Ectodermal cell (in vitro differentiated cells): ENCODE measurements around the gene AGPAT3.

Experiments used
- H3K27ac ChIP-seq: 2 replicates; pipeline ENCODE4 v1.7.0; 2013; ENCODE audit warnings: mild to moderate bottlenecking, low read depth, low read length; ENCODE audit not compliant: insufficient read depth, poor library complexity, severe bottlenecking
- H3K27me3 ChIP-seq: 2 replicates; pipeline ENCODE4 v1.7.0; 2013; ENCODE audit warnings: mild to moderate bottlenecking, low read length; ENCODE audit not compliant: insufficient read depth, control insufficient read depth, poor library complexity, severe bottlenecking
- H3K36me3 ChIP-seq: one replicate; pipeline ENCODE4 v1.7.0; 2013; ENCODE audit warnings: low read length; ENCODE audit not compliant: control insufficient read depth, insufficient read depth
- H3K4me1 ChIP-seq: one replicate; pipeline ENCODE4 v1.7.0; 2013; ENCODE audit warnings: low read length; ENCODE audit not compliant: control insufficient read depth, insufficient read depth
- H3K4me3 ChIP-seq: 2 replicates; pipeline ENCODE4 v1.7.0; 2013; ENCODE audit warnings: low read depth, low read length, control low read depth; ENCODE audit not compliant: insufficient read depth
- H3K9me3 ChIP-seq: 2 replicates; pipeline ENCODE4 v1.7.0; 2013; ENCODE audit warnings: mild to moderate bottlenecking, low read length, moderate library complexity; ENCODE audit not compliant: control insufficient read depth
- WGBS, 2 experiments: methylation state at CpG; one replicate each; pipeline ENCODE4 v1.1.7; 2013; ENCODE audit warnings: missing lambda C conversion rate in 2 of 2; 5-methylcytosine and 5-hydroxymethylcytosine counted together

Gene AGPAT3

DNA sequence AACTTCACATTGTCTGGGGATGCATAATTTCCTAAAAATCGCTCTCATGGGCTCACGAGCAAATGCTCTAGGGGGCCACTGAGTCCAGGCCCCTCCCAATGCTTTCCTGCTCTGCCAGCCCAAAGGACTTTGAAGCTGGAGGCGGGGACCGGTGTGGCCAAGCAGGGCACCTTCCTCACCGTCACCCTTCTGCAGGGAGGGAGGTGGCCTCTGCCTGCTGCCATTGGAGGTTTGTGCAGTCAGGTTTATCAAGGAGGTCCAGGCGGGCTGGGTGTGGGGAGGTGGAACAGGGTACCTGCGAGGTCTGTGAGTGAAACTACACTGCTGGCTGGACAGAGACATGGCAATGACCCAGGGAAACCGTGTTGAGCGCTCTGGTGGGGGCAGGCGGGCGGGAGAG is 89.0 kb downstream of the AGPAT3 start:
- H3K27me3 ChIP-seq = no peaks in the 10 kb centered on the region
- peaks cover 17% of the 10 kb centered on the region for H3K4me1 ChIP-seq
- no peaks in the 10 kb centered on the region for H3K36me3 ChIP-seq
- H3K4me3 ChIP-seq = no peak overlapping the region
- no peaks in the 10 kb centered on the region for H3K9me3 ChIP-seq
- H3K27ac ChIP-seq = no peak overlapping the region
- WGBS, 2 experiments = 94 to 95% methylated on average over 11 of the region's 11 CpGs

DNA sequence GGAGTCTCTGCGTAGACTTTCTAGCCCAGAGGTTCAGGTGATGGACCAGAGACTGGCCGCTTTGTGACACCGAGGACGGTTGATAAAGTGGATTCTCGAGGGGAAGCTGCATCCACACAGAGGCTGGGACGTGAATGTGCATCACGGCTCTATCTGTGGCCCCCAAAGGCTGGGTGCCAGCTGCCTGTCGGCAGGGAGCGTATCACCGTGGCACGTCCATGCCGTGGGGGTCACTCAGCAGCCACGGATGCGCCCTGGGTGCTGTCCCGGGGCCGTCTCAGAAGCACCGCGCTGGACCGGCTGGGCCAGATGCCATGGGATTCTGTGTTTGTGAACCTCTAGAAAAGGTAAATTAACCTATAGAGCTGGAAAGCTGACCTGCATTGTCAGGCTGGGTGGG is 89.9 kb downstream of the AGPAT3 start:
- no peak overlapping the region for H3K27ac ChIP-seq
- H3K36me3 ChIP-seq = no peaks in the 10 kb centered on the region
- no peaks in the 10 kb centered on the region for H3K27me3 ChIP-seq
- peaks cover 17% of the 10 kb centered on the region for H3K4me1 ChIP-seq
- WGBS, 2 experiments = 95 to 97% methylated on average over 19 of the region's 19 CpGs
- no peak overlapping the region for H3K4me3 ChIP-seq
- no peaks in the 10 kb centered on the region for H3K9me3 ChIP-seq

- 74 to 76% methylated on average over 11 of the region's 11 CpGs for WGBS, 2 experiments
- no peaks in the 10 kb centered on the region for H3K9me3 ChIP-seq
- no peaks in the 10 kb centered on the region for H3K27me3 ChIP-seq
- H3K4me3 ChIP-seq = no peak overlapping the region
- H3K27ac ChIP-seq = no peak overlapping the region
- peaks cover 17% of the 10 kb centered on the region for H3K4me1 ChIP-seq
- H3K36me3 ChIP-seq = no peaks in the 10 kb centered on the region
Observed at GRCh38 chr21:43956019-43956669, 91.1 kb downstream of the AGPAT3 start.

DNA sequence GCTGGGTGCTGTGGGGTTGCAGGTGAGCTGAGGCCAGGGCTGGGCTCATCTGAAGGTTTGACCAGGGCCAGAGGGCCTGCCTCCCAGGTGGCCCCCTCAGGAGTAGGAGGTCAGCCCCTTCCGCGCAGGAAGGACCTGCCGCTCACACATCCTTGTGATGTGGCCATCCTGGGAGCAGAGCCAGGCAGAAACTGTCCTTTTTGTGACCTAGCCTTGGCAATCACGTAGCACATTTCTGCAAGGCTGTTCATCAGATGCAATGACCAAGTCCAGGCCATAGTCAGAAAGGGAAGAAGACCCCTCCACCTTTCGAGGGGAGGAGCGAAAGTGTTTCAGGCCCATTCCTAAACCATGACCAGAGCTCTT is 91.6 kb downstream of the AGPAT3 start:
- Histone ChIP-seq H3K27ac (no peak overlapping the region), H3K4me3 (no peak overlapping the region)
- 84 to 89% methylated on average over 6 of the region's 6 CpGs for WGBS, 2 experiments

GRCh38 chr21:43957128-43957571 is 92.1 kb downstream of the AGPAT3 start:
- Histone ChIP-seq H3K9me3 (no peaks in the 10 kb centered on the region), H3K36me3 (no peaks in the 10 kb centered on the region), H3K27ac (no peak overlapping the region), H3K27me3 (no peaks in the 10 kb centered on the region), H3K4me3 (no peak overlapping the region), H3K4me1 (peaks cover 17% of the 10 kb centered on the region)
- 82 to 84% methylated on average over 17 of the region's 17 CpGs for WGBS, 2 experiments

More for the DNA sequence above, 91.6 kb downstream of the AGPAT3 start:
- Histone ChIP-seq H3K27me3 (no peaks in the 10 kb centered on the region), H3K9me3 (no peaks in the 10 kb centered on the region), H3K36me3 (no peaks in the 10 kb centered on the region), H3K4me1 (peaks cover 17% of the 10 kb centered on the region)

DNA sequence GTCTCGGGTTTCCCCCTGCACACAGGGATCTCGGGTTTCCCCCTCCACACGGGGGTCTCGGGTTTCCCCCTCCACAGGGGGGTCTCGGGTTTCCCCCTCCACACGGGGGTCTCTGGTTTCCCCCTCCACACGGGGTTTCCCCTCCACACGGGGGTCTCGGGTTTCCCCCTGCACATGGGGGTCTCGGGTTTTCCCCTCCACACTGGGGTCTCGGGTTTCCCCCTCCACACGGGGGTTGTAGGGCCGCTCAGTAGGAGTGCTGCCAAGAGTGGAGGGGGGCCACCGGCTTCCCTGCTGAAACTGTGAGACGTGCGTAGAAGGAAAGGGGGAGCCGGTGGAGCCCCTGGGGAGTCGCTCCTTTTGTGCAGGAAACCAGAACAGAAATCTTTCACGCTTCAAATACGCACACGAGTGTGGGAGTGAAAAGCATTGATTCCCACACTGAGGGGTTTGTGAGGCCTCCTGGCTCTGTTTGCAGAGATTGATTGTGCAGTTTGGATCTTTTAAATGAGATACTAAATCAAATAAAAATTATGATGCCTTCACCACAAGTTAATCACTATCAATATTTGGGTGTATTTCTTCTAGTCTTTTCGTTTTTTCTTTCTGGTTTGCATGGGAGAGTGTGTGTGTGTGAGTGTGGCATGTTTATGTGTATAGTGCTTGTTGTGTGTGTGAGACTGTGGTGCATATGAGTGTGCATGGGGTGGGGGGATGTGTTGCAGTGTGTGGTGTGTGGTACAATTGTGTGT is 92.8 kb downstream of the AGPAT3 start:
- WGBS, 2 experiments = 56% methylated on average over 17 to 22 of the region's 22 CpGs
- H3K27ac ChIP-seq = no peak overlapping the region
- peaks cover 17% of the 10 kb centered on the region for H3K4me1 ChIP-seq
- no peaks in the 10 kb centered on the region for H3K36me3 ChIP-seq
- H3K27me3 ChIP-seq = no peaks in the 10 kb centered on the region
- H3K4me3 ChIP-seq = no peak overlapping the region
- H3K9me3 ChIP-seq = no peaks in the 10 kb centered on the region

GRCh38 chr21:43958364-43959158 is 93.5 kb downstream of the AGPAT3 start:
- Histone ChIP-seq H3K27ac (no peak overlapping the region), H3K4me3 (no peak overlapping the region)
- WGBS, 2 experiments = 91 to 97% methylated on average over 13 of the region's 13 CpGs

DNA sequence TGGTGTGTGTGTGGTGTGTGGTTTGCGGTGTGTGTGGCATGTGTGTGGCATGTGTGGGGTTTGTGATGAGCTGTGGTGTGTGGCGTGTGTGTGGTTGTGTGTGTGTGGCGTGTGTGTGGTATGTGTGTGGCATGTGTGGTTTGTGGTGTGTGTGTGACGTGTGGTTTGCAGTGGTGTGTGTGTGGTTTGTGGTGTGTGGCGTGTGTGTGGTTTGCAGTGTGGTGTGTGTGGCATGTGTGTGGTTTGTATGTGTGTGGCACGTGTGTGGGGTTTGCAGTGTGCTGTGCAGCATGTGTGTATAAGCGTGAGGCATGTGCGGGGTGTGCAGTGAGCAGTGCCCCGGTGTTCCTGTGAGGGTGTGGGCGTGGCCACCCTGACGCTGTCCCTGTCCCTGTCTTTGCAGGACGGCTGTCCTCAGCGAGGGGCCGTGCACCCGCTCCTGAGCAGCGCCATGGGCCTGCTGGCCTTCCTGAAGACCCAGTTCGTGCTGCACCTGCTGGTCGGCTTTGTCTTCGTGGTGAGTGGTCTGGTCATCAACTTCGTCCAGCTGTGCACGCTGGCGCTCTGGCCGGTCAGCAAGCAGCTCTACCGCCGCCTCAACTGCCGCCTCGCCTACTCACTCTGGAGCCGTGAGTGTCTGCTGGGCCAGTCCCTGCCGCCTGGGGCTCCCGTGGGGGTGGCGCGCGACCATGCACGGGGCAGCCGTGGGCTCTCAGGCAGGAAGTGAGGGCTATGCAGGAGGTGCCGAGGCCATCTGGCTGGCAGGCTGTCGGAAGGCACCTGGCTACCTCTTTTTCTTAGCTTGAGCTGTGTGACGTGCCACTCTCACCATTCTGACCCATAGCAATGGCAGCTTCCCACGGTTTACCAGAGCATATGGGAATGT is 94.5 kb downstream of the AGPAT3 start:
- H3K27ac ChIP-seq = no peak overlapping the region
- H3K9me3 ChIP-seq = no peaks in the 10 kb centered on the region
- H3K4me3 ChIP-seq = no peak overlapping the region
- H3K27me3 ChIP-seq = no peaks in the 10 kb centered on the region
- 90 to 91% methylated on average over 39 of the region's 39 CpGs for WGBS, 2 experiments
- no peaks in the 10 kb centered on the region for H3K36me3 ChIP-seq
- H3K4me1 ChIP-seq = peaks cover 17% of the 10 kb centered on the region

More at GRCh38 chr21:43958364-43959158, 93.5 kb downstream of the AGPAT3 start:
- Histone ChIP-seq H3K27me3 (no peaks in the 10 kb centered on the region), H3K9me3 (no peaks in the 10 kb centered on the region), H3K36me3 (no peaks in the 10 kb centered on the region), H3K4me1 (peaks cover 17% of the 10 kb centered on the region)

DNA sequence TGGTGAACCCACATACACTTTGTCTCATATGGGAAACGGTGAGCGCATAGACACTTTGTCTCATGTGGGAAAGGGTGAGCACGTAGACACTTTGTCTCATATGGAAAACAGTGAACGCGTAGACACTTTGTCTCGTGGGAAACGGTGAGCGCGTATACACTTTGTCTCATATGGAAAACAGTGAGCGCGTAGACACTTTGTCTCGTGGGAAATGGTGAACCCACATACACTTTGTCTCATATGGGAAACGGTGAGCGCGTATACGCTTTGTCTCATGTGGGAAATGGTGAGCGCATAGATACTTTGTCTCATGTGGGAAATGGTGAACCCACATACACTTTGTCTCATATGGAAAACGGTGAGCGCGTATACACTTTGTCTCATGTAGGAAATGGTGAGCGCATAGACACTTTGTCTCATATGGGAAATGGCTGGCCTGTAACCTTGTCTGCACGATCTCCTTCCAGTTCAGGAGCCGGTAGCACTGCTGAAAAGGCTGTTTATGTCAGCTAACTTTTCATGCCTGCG is 96.4 kb downstream of the AGPAT3 start:
- Histone ChIP-seq H3K9me3 (no peaks in the 10 kb centered on the region), H3K4me1 (peaks cover 10% of the 10 kb centered on the region), H3K27ac (no peak overlapping the region), H3K36me3 (no peaks in the 10 kb centered on the region), H3K4me3 (no peak overlapping the region), H3K27me3 (no peaks in the 10 kb centered on the region)
- 94 to 95% methylated on average over 24 of the region's 24 CpGs for WGBS, 2 experiments
